Measurements from ENCODE around the gene RBP4. TPM values are rescaled to one million over a fixed set of nuclear protein-coding genes. Genes with fewer than 3 reads are reported as not detected.

Gene RBP4
- total and polyA plus RNA-seq, 9 of the 15 experiments (the other 6 are each of a cell fraction or from before 2014, with no cell fraction given) = 0.91 TPM; not detected in 8

- 26% methylated on average over 5 of the region's 5 CpGs for WGBS (ENCODE audit: insufficient coverage, low coverage, missing lambda C conversion rate)
- Histone ChIP-seq H4K20me1 (replicated peaks; ENCODE audit: control insufficient read depth, insufficient read depth, low read length) (no peaks in the 10 kb centered on the region), H3K4me3 (no peak overlapping the region), H3K4me1 (replicated peaks in 1 of 2; ENCODE audit: control insufficient read depth in 2 of 2, insufficient read depth in 2 of 2, low read length in 2 of 2) (no peaks in the 10 kb centered on the region), H2AFZ (ENCODE audit: low read depth, low read length) (no peak overlapping the region), H3K27ac (ENCODE audit: extremely low read depth, low read depth, low read length) (no peak overlapping the region), H3K79me2 (ENCODE audit: control insufficient read depth, insufficient read depth, low read length) (no peaks in the 10 kb centered on the region), H3K9me3 (replicated peaks; ENCODE audit: control insufficient read depth, insufficient read depth, low read depth, low read length) (no peaks in the 10 kb centered on the region), H3K9me1 (ENCODE audit: control insufficient read depth, insufficient read depth, low read length) (no peaks in the 10 kb centered on the region), H3K27me3 (ENCODE audit: control insufficient read depth in 2 of 2, insufficient read depth in 2 of 2, low read length in 2 of 2) (no peaks in the 10 kb centered on the region; a peak in 1 of 5 replicates), H3K4me2 (ENCODE audit: insufficient read depth, low read length) (no peak overlapping the region), H3K9ac (ENCODE audit: insufficient read depth in 1 of 2, low read depth in 2 of 2, low read length in 2 of 2) (no peak overlapping the region), H3K36me3 (ENCODE audit: control insufficient read depth, insufficient read depth, low read length) (no peaks in the 10 kb centered on the region)
- DNase-seq (ENCODE audit: extremely low read depth in 1 of 4, low spot score in 3 of 4) (no peak), FAIRE-seq (no peak), ATAC-seq (no peak)
- ChIA-PET POLR2A (interaction anchor here (0.6 to 0.7 kb wide), 2 partner anchors 30 to 243 kb away, joined by 3 to 4 read pairs; no protein-coding TSS in a partner anchor), CTCF (ENCODE audit: low intra/inter-chr PET ratio) (no interaction called here)
- intact Hi-C loops (cut with micrococcal nuclease) (no loop called here), in situ Hi-C loops (cut with MboI) (no loop called here)
- no TSS peak for BruUV-seq (replicated peaks)
- TF ChIP-seq BHLHE40 (IDR thresholded peaks at IDR 0.05; ENCODE audit: low read length) (no peak), DIDO1 (tag; IDR thresholded peaks at IDR 0.05; ENCODE audit: low read depth) (no peak), TRIM28 (IDR thresholded peaks at IDR 0.05) (no peak), HIVEP1 (CRISPR knock-in tag; IDR thresholded peaks at IDR 0.05) (no peak), SMARCC2 (IDR thresholded peaks at IDR 0.05; ENCODE audit: low read depth) (no peak), BRCA1 (IDR thresholded peaks at IDR 0.05) (no peak), BRCA1 (CRISPR knock-in tag; IDR thresholded peaks at IDR 0.05) (no peak), ZNF512 (tag; IDR thresholded peaks at IDR 0.05) (no peak), ZFP36 (IDR thresholded peaks at IDR 0.05; ENCODE audit: low read depth, low read length, partially characterized antibody) (no peak), SNRNP70 (optimal IDR thresholded peaks at IDR 0.05; ENCODE audit: low read depth, low read length) (no peak), EWSR1 (IDR thresholded peaks at IDR 0.05; ENCODE audit: borderline replicate concordance, low read depth, partially characterized antibody) (no peak), THAP7 (CRISPR knock-in tag; IDR thresholded peaks at IDR 0.05) (no peak), FOS (IDR thresholded peaks at IDR 0.05; ENCODE audit: extremely low read depth, insufficient read length) (no peak), ZZZ3 (IDR thresholded peaks at IDR 0.05) (no peak), TCFL5 (CRISPR knock-in tag; conservative IDR thresholded peaks at IDR 0.05) (no peak), POLR2H (tag; IDR thresholded peaks at IDR 0.05; ENCODE audit: low read depth) (no peak), CBFA2T3 (IDR thresholded peaks at IDR 0.05) (no peak), CBX8 (IDR thresholded peaks at IDR 0.05; ENCODE audit: borderline replicate concordance, extremely low read depth, low read depth, low read length, poor library complexity, severe bottlenecking) (no peak), NCOA4 (IDR thresholded peaks at IDR 0.05; ENCODE audit: partially characterized antibody) (no peak), ZNF717 (CRISPR knock-in tag; IDR thresholded peaks at IDR 0.05) (no peak), RBM34 (IDR thresholded peaks at IDR 0.05; ENCODE audit: borderline replicate concordance, insufficient read depth, low read length) (no peak)
Measured at GRCh38 chr10:93548376-93549071, 52.5 kb downstream of the RBP4 start.
